SH-SY5Y (cell line): ENCODE results near the gene INSYN1.

Experiments used
- GATA2 ChIP-seq: IDR thresholded peaks from 2 replicates; pipeline ENCODE4 v1.6.1; 2011; ENCODE audit warnings: mild to moderate bottlenecking, low read depth, low read length
- GATA3 ChIP-seq: IDR thresholded peaks from 2 replicates; pipeline ENCODE4 v1.6.1; 2011; ENCODE audit warnings: low read depth, mild to moderate bottlenecking, low read length, moderate library complexity

DNA sequence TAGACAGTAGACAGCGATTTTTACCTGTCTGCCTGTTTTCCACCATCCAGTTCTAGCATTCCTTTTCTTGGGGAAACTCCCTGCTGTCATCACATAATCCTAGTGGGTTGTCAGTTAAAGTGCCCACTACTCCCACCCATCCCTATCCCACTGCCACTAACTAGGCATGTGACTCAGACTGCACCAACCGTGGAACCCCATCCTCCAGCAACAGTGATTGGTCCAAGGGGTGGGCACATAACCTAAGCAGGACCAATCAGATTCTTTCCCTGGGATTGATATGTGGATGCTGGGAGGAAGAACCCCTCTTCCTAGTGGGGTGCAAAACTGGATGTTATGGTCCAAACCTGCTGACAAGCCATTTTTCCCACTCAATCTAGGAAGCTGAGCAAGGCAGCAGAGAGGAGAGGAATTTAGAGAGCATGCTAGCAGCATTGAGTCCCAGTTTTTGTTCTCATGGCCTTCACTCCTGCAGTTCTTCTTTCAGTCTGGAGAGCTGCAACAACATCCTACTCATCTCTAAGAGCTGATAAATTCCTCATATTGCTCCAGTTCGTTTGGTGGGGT is 3.9 kb upstream of the INSYN1 start:
- TF ChIP-seq GATA2 (no peak), GATA3 (no peak)
